Stomach (tissue), 4 donors: ENCODE data around the gene DACH1.

Experiments
- CTCF ChIP-seq, 7 experiments: fragments of 450-650 bp in 4 of 7; fragments of 200-600 bp in 3 of 7; sonication (generic) in 3 of 7; IDR thresholded peaks; one replicate each; pipeline ENCODE4 v1.5.1; 2016 to 2019; ENCODE audit warnings: antibody characterized with exemption in 7 of 7, control low read depth in 2 of 7, mild to moderate bottlenecking in 1 of 7
- POLR2A ChIP-seq, 4 donors: fragments of 450-650 bp; IDR thresholded peaks; one replicate each; pipeline ENCODE4 v1.6.1; 2016; ENCODE audit warnings: antibody characterized with exemption in 4 of 4, control low read depth in 2 of 4, mild to moderate bottlenecking in 1 of 4, moderate library complexity in 1 of 4

DNA sequence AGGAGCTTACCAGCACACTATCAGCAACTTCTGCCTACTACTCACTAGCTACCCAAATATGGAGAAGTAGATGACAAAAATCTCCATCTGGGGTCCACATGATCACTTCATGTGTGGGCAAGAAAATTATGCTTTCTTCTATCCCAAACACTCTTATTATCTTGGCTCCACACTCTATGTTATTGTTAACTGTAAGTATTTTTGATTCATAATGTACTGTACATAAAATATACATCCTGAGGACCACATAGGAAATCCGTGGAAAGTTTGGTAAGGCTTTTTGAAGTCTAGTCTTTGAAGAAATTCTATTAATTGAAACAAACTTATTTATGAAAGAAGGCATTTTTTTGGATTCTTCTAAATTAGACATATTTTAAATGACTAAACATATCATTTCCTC lies 378.8 kb downstream of the DACH1 start:
- no peak for TF ChIP-seq CTCF (IDR thresholded peaks at IDR 0.05)
- TF ChIP-seq POLR2A (IDR thresholded peaks at IDR 0.05), result no peak
